GM12864 (cell line): ENCODE results near the gene RAB31.

Source experiments
- DNase-seq: peaks from one replicate; pipeline ENCODE4 v3.0.0-alpha.2; 2011; ENCODE audit warnings: low read depth
- H3K4me3 ChIP-seq: 2 replicates; pipeline ENCODE4 v1.5.1; 2011; ENCODE audit warnings: mild to moderate bottlenecking, low read depth, low read length, control low read depth
- CTCF ChIP-seq: IDR thresholded peaks from 2 replicates; pipeline ENCODE4 v1.5.1; 2011; ENCODE audit warnings: low read depth, mild to moderate bottlenecking, moderate library complexity, low read length, control low read depth, inconsistent platforms; ENCODE audit errors: missing control alignments

Gene RAB31

GRCh38 chr18:9834551-9834950 lies 126.5 kb downstream of the RAB31 start:
- no peak for TF ChIP-seq CTCF
- no peak for DNase-seq
- no peak overlapping the region for H3K4me3 ChIP-seq

- no peak for TF ChIP-seq CTCF
- DNase-seq = no peak
- H3K4me3 ChIP-seq = no peak overlapping the region
These were observed 127.1 kb downstream of the RAB31 start for GRCh38 chr18:9835113-9835755.

- DNase-seq = no peak
- no peak for TF ChIP-seq CTCF
- no peak overlapping the region for H3K4me3 ChIP-seq
These were observed 127.7 kb downstream of the RAB31 start for GRCh38 chr18:9835825-9836224.

- no peak overlapping the region for H3K4me3 ChIP-seq
- TF ChIP-seq CTCF = no peak
- DNase-seq = no peak
These were observed 130.2 kb downstream of the RAB31 start for GRCh38 chr18:9838144-9838877.

GRCh38 chr18:9839211-9839610 lies 131.1 kb downstream of the RAB31 start:
- TF ChIP-seq CTCF = no peak
- no peak for DNase-seq
- H3K4me3 ChIP-seq = no peak overlapping the region

- TF ChIP-seq CTCF = no peak
- no peak for DNase-seq
- H3K4me3 ChIP-seq = no peak overlapping the region
These were observed 131.8 kb downstream of the RAB31 start for GRCh38 chr18:9839853-9840252.

- no peak for TF ChIP-seq CTCF
- no peak overlapping the region for H3K4me3 ChIP-seq
- no peak for DNase-seq
These were observed 133.7 kb downstream of the RAB31 start for GRCh38 chr18:9841752-9842151.
